ENCODE results near the gene MRRF. TPM values are rescaled to one million over a fixed set of nuclear protein-coding genes. Genes with fewer than 3 reads are reported as not detected.

The MRRF gene
- total RNA-seq, 4 donors from 2014 or later = 20.5 to 29.2 (median 28.5) TPM

DNA sequence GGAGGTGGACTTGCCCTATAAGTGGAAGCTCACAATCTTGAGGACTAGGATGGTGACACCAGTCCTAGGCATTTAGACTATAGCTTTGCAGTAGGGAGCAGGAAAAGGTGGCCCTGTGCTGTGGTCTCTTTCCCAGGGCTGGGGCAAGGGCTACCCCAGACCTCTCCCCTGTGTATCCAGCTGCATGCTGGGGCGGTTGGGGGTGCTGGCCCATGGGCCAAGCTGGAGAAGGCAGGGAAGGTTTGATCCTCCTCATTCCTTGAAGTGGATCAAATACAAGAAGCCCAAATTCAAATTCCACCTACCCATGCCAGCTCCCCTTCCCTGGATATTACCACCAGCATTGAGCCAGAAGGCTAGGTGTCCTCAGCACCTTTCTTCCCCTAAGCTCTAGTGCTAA, 104.0 kb downstream of the MRRF start:
- TF ChIP-seq POLR2AphosphoS5 (IDR thresholded peaks at IDR 0.05) (no peak), POLR2A (IDR thresholded peaks at IDR 0.05; ENCODE audit: low read depth) (no peak), EP300 (IDR thresholded peaks at IDR 0.05) (no peak)
- TF ChIP-seq, protein P1, sequence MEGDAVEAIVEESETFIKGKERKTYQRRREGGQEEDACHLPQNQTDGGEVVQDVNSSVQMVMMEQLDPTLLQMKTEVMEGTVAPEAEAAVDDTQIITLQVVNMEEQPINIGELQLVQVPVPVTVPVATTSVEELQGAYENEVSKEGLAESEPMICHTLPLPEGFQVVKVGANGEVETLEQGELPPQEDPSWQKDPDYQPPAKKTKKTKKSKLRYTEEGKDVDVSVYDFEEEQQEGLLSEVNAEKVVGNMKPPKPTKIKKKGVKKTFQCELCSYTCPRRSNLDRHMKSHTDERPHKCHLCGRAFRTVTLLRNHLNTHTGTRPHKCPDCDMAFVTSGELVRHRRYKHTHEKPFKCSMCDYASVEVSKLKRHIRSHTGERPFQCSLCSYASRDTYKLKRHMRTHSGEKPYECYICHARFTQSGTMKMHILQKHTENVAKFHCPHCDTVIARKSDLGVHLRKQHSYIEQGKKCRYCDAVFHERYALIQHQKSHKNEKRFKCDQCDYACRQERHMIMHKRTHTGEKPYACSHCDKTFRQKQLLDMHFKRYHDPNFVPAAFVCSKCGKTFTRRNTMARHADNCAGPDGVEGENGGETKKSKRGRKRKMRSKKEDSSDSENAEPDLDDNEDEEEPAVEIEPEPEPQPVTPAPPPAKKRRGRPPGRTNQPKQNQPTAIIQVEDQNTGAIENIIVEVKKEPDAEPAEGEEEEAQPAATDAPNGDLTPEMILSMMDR (IDR thresholded peaks at IDR 0.05) = no peak
- WGBS = 88% methylated on average over 1 of the region's 1 CpG
- no peak overlapping the region for H3K4me3 ChIP-seq
- no peaks in the 10 kb centered on the region for H3K27me3 ChIP-seq
- no peak for DNase-seq (ENCODE audit: extremely low spot score)
- H3K27ac ChIP-seq (replicated peaks in 1 of 4) = no peak overlapping the region
- H3K36me3 ChIP-seq = no peaks in the 10 kb centered on the region
- peaks cover 11 to 78% (median 69%) of the 10 kb centered on the region in 4 donors for H3K4me1 ChIP-seq
- H3K9me3 ChIP-seq = no peaks in the 10 kb centered on the region
- intact Hi-C loops (cut with DNase I) = no loop called here

DNA sequence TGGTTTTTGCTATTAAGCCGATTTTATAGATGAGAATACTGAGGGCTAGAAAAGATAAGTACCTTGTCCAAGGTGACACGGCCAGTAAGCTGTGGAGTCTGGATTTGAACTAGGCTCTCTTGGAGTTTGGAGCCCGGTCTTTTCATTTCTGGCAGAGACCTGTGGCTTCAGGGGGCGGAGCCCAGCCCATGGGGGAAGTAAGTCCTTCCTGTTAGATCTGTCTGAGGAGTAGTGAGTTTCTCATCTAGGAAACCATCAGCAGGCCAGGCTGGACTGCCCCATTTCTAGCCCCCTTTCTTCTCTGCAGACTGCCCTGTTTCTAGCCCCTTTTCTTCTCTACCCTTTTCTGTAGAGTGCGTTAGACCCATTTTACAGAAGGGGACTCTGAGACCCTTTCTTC, 105.6 kb downstream of the MRRF start:
- no peaks in the 10 kb centered on the region for H3K9me3 ChIP-seq
- TF ChIP-seq POLR2AphosphoS5 (IDR thresholded peaks at IDR 0.05) (no peak), EP300 (IDR thresholded peaks at IDR 0.05) (no peak), POLR2A (IDR thresholded peaks at IDR 0.05; ENCODE audit: low read depth) (no peak)
- TF ChIP-seq, protein P1 (IDR thresholded peaks at IDR 0.05) = no peak
- H3K36me3 ChIP-seq = no peaks in the 10 kb centered on the region
- H3K27ac ChIP-seq (replicated peaks in 1 of 4) = peak overlapping the region; percentile 85 to 90 (median 86)
- H3K27me3 ChIP-seq = no peaks in the 10 kb centered on the region
- peak overlapping the region; percentile 64 to 76 (median 67) for H3K4me3 ChIP-seq
- intact Hi-C loops (cut with DNase I) = no loop called here
- WGBS = 67% methylated on average over 5 of the region's 5 CpGs
- DNase-seq (ENCODE audit: extremely low spot score) = no peak
- peaks cover 18 to 78% (median 69%) of the 10 kb centered on the region in 4 donors for H3K4me1 ChIP-seq

DNA sequence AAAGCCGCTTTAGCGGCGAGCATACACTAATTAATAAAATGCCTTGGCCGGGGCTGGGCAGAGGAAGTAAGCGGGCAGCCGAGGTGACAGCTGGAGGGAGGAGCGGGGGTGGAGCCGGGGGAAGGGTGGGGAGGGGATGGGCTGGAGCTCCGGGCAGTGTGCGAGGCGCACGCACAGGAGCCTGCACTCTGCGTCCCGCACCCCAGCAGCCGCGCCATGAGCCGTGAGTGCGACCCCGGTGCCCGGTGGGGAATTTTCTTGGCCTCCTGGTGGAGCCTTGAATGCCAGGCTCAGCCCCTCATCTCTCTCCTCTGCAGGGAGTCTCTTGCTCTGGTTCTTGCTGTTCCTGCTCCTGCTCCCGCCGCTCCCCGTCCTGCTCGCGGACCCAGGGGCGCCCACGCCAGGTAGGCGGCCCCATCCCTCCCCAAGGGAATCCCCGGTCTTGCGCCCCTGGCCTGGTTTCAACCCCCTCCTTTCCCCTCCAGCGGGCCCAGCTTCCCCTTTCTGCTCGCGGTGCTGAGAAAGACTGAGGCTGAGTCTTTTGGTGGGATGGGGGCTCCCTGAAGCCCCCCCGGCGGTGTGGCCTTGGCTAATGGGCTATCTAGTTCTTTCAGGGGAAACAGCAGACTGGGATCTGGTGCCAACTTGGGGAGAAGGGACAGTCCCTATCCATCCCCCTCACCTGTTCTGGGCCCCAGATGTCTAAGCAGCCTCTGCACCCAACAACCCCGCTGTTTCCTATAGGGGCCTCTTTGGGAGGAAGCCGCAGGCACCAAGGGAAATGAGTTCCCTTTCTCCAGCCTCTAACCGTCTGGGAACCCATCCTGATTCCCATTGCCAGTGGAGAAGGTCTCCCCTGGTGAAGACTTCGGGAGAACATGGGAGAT, 106.4 kb downstream of the MRRF start, which contains the start of gene PTGS1:
PTGS1 (plus strand) TSS at position 156 of the 887 bp plus-strand sequence; CDS start at position 217, 61 bp downstream.
- no peaks in the 10 kb centered on the region for H3K36me3 ChIP-seq
- TF ChIP-seq, protein P1 (IDR thresholded peaks at IDR 0.05) = no peak
- TF ChIP-seq POLR2A (IDR thresholded peaks at IDR 0.05; ENCODE audit: low read depth) = no peak
- no peak for TF ChIP-seq EP300 (IDR thresholded peaks at IDR 0.05)
- TF ChIP-seq POLR2AphosphoS5 (IDR thresholded peaks at IDR 0.05) = peak; percentile 55 to 90
- intact Hi-C loops (cut with DNase I) = no loop called here
- H3K9me3 ChIP-seq = no peaks in the 10 kb centered on the region
- DNase-seq (ENCODE audit: extremely low spot score) = no peak
- H3K27me3 ChIP-seq = no peaks in the 10 kb centered on the region
- H3K4me1 ChIP-seq = peaks cover 26 to 78% (median 70%) of the 10 kb centered on the region in 4 donors
- H3K27ac ChIP-seq (replicated peaks in 1 of 4) = peak within 1 kb of the TSS; percentile 85 to 90 (median 86)
- 1% methylated on average over 26 of the region's 39 CpGs for WGBS
- peak within 1 kb of the TSS; percentile 64 to 76 (median 67) for H3K4me3 ChIP-seq

DNA sequence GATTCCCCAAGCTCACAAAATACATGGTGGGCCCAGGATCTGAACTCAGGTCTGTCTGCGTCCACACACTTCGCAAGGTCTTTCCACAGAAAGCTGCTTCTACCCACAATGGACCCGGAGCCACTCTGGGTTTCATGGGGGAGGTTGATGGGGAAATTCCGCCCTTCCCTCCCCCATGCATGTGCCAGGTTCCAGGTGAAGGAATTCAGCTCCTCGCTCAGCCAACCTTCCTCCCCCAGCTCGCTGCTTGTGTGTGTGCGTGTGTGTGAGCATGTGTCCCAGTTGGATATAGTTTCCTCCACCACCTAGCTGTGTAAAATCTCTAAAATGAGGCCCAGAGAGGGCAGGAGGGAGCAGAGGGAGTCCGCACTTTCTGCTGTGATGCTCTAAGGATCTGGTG, 107.2 kb downstream of the MRRF start:
- WGBS = 71% methylated on average over 8 of the region's 8 CpGs

More for the DNA sequence above, 107.2 kb downstream of the MRRF start:
- Histone ChIP-seq H3K27me3 (no peaks in the 10 kb centered on the region), H3K9me3 (no peaks in the 10 kb centered on the region), H3K36me3 (no peaks in the 10 kb centered on the region), H3K4me1 (peaks cover 34 to 78% (median 71%) of the 10 kb centered on the region in 4 donors), H3K4me3 (peak overlapping the region; percentile 64 to 76 (median 67)), H3K27ac (replicated peaks in 1 of 4) (peak overlapping the region; percentile 85 to 90 (median 86))
- no peak for DNase-seq (ENCODE audit: extremely low spot score)
- intact Hi-C loops (cut with DNase I) = no loop called here
- TF ChIP-seq POLR2A (IDR thresholded peaks at IDR 0.05; ENCODE audit: low read depth) (no peak), POLR2AphosphoS5 (IDR thresholded peaks at IDR 0.05) (no peak), EP300 (IDR thresholded peaks at IDR 0.05) (no peak)
- TF ChIP-seq, protein P1 (IDR thresholded peaks at IDR 0.05) = no peak
